NCI-H1930 (cell line): ENCODE measurements around the gene SUPT7L.
"Not testable (repeated sequence)": the region's sequence is repeated elsewhere in the genome, so short reads cannot be mapped to it uniquely, and the experiment has no call there.

Source experiments
- DNase-seq, 2 experiments: peaks; one replicate each; lab custom pipeline; 2025; lab: John Stamatoyannopoulos, UW

The SUPT7L gene

DNA sequence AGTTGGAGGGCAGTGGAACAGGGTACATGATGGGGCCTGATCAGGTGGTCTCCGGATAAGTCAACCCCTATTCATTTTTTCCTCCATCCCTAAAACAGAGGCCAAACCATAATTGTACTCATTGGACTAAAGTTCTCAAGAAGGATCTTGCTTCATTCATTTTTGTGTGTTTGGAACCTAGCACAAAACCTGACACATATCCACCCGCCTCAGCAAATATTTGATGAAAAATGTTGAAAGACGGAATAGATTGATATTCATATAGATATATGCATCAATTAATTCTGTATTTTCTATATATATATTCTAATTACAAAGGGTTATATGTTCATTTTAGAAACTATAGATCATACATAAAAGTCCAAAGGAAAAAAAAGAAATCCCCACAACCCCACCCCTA lies 22.2 kb upstream of the SUPT7L start:
- DNase-seq = no peak

DNA sequence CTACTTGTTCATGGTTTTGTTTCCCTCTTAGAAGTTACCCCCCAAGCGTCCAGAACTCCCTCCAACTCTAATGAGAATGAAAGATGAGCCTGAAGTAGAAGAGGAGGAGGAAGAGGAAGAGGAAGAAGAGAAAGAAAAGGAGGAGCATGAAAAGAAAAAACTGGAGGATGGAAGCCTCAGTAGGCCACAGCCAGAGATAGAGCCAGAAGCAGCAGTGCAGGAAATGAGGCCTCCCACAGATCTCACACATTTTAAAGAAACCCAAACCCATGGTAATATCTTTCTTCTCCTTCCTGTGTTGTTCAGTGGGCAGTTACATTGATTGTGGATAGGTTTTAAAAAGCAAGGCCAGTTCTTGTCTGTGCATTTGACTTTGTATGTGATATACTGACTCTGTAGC lies 21.6 kb upstream of the SUPT7L start:
- DNase-seq = not testable (repeated sequence)

DNA sequence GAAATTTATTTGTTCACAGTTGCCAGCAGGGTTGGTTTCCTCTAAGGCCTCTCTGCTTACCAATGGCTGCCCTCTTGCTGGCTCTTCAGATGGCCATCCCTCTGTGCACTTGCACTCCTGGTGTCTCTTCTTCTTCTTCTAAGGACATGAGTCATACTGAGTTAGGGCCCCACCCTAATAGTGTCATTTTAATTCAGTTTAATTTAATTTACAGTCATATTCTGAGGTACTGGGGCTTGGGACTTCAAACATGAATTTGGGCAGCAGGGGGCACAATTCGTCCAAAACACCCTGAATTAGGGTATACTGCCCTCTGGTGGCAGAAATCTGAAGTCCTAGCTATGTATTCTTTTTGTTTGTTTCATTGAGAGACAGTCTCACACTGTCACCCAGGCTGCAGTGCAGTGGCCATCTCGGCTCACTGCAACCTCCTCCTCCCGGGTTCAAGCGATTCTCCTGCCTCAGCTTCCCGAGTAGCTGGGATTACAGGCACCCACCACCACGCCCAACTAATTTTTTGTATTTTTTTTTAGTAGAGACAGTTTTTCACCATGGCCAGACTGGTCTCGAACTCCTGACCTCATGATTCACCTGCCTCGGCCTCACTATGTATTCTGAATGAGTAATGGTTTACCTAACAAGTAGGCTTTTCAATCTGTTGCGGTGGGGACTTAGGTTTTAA lies 20.1 kb upstream of the SUPT7L start:
- DNase-seq = peak; percentile 69 to 87

DNA sequence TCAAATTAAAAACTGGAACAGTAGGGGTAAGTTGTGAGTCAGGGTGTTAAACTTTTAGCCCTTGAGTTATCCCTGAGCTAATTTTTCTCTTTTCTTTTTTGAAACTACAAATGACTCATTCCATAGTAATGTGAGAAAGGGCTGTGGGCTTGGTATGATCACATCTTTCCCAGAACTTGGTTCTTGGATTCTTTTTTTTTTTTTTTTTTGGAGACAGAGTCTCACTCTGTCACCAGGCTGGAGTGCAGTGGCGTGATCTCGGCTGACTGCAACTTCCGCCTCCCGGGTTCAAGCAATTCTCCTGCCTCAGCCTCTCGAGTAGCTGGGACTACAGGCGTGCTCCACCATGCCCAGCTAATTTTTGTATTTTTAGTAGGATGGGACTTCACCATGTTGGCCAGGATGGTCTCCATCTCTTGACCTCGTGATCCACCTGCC lies 18.9 kb upstream of the SUPT7L start:
- not testable (repeated sequence) for DNase-seq

GRCh38 chr2:27681841-27682240 lies 18.4 kb upstream of the SUPT7L start:
- no peak for DNase-seq

DNA sequence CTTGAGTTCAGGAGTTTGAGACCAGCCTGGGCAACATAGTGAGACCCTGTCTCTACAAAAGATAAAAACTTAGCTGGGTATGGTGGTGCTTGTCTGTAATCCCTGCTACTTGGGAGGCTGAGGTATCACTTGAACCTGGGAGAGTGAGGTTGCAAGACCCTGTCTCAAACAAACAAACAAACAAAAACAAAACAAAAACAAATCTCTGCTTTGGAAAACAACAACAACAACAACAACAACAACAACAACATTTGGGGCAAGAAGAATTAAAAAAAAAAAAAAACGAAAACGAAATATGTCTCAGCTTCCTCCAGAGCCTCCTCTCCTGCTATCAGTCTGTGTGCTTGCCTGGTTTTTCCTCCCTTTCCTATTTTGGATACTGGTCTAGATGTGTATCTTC lies 17.2 kb upstream of the SUPT7L start:
- no peak for DNase-seq

GRCh38 chr2:27672723-27673486 lies 9.5 kb upstream of the SUPT7L start:
- DNase-seq = no peak

DNA sequence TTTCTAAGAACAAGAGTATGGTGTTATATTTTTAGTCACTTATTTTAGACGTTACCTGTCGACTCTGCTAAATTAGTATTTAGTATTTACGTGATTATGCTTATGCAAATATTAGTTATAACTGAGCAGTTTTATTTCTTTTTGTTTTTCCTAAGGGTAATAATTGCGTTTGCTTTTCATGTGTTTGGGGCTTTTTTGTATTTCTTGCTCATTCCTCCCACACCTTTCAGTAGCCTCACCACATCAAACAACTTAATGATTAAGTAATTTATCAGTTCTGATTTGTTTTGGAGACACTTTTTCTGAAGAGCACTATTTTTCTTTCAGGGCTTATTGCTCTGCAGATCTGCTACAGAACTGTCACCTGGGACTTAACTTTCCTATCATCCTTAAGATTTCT lies 7.8 kb upstream of the SUPT7L start:
- DNase-seq = no peak

- no peak for DNase-seq
Measured at GRCh38 chr2:27667446-27667845, 4.0 kb upstream of the SUPT7L start.

DNA sequence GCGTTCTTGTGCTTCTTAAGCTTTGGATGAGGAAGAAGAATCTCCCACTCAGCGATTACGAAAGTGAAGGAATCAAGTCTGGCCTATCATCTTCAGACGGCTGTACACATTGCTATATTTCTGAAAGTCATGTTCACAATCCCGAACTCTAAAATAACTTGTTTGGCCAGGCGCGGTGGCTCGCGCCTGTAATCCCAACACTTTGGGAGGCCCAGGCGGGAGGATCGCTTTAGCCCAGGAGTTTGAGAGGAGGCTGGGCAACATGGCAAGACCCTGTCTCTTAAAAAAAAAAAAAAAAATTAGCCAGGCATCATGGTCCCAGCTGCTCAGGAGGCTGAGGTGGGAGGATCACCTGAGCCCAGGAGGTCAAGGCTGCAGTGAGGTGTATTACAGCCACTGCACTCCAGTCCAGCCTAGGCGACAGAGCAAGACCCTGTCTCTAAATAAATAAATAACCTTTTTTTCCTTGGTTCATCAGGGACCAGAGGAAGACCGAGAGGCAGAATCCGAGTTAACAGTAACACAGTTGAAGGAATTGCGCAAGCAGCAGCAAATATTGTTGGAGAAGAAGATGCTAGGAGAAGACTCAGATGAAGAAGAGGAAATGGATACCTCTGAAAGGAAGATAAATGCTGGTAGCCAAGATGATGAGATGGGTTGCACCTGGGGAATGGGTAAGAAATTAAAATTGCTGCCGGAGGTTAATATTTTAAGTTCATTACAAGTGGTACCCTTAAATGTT lies 1.4 kb upstream of the SUPT7L start:
- DNase-seq = no peak

DNA sequence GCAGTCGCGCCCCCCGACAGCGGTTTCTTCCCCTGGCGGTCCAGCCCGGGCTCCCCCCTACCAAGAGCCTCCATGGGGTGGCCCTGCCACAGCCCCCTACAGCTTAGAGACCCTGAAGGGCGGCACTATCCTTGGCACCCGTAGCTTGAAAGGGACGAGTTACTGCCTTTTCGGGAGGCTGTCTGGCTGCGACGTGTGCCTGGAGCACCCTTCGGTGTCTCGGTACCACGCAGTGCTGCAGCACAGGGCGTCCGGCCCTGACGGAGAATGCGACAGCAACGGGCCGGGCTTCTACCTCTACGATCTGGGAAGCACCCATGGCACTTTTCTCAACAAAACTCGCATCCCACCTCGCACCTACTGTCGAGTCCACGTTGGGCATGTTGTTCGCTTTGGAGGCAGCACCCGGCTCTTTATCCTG lies 750 bp upstream of the SUPT7L start:
- DNase-seq = no peak

GRCh38 chr2:27661371-27661770 lies 2.0 kb downstream of the SUPT7L start:
- DNase-seq = no peak

DNA sequence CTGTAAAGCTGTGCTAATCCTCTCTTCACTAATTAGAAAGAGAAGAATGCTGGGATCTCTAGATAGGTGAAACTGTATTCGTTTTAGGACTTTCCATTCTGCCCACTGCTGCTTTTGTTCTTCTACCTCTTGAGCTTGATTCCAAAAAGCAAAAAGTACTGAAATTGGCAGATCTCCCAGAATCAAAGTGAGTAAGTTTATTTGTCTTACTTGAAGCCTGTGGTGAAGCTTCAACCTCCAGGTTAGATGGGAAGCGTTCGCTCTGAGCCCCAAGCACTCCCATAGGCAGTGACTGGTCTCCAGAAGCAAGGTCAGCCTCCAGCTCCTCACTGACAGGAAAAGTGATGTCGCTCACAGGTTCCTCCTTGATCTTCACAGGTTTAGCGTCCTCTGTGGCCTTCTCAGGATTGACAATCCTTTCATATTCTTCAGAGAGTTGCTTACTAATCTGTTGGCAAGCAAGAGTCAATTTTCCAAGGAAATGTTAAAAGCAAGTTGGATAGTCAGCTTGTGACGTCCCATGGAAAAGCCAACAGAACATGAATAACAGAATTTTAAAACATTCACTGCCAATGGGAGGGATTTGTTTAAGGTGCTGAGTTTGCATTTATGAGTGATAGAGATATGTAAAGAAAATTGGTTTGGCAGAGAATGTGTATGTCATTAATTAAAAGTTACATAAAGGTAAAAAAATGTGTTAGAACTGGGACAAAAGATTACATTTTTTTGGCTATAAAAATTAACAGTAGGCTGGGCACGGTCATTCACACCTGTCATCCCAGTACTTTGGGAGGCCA lies 8.1 kb downstream of the SUPT7L start:
- no peak for DNase-seq

GRCh38 chr2:27653397-27653796 lies 10.0 kb downstream of the SUPT7L start:
- no peak for DNase-seq

GRCh38 chr2:27652790-27653189 lies 10.6 kb downstream of the SUPT7L start:
- no peak for DNase-seq

DNA sequence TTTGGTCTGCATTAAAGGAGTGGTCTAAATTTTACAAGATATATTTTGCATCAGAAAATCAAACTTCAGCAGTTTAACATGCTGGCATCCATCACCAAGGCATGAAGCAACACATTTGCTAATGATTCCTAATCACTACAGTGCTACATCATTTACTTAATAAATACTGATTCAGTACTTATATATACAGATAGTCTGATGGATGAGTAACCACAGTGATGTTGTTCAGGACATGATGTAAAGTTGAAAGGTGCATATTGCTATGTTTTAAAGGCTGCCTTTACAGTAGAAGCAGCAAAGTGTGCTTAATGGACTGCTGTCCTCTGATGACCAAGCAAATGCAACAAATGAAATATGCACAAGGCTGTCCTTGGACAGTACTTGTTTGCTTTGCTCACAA lies 11.1 kb downstream of the SUPT7L start:
- DNase-seq = no peak

- DNase-seq = no peak
Measured at GRCh38 chr2:27651056-27651455, 12.4 kb downstream of the SUPT7L start.

DNA sequence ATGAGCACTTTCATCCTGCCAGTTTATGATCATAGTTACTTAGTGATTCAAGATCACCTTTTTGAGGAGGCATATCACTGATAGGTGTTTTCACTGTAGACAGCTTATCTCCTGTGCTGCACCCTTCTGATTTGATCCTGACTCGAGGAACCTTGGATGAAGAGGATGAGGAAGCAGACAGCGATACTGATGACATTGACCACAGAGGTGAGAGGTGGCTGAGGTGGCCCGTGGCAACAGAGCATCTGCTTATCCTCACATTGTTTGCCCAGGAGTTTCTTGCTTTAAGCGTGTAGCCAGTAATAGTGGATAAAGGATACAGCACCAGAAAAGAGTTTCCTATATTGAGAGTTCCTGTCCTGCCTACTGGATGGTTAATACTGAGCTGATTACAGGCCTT lies 15.7 kb downstream of the SUPT7L start:
- no peak for DNase-seq

DNA sequence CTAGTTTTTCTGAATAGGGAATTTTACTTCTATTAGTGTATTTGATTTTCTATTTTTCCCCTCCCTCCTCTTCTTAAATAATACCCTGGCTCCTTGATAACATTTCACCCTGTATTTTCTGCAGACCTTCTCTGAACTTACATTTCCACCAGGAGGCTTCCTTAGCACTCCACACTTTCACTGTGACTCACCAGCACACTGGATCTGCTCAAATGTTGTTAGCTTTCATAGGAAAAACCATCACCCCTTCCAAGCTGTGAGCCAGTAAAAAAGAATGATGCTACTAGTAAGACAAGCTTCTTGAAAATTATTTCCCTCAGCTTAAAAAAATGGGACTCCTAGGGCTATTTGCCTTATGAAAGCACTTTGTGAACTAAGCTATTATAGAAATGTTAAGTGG lies 16.1 kb downstream of the SUPT7L start:
- DNase-seq = no peak

DNA sequence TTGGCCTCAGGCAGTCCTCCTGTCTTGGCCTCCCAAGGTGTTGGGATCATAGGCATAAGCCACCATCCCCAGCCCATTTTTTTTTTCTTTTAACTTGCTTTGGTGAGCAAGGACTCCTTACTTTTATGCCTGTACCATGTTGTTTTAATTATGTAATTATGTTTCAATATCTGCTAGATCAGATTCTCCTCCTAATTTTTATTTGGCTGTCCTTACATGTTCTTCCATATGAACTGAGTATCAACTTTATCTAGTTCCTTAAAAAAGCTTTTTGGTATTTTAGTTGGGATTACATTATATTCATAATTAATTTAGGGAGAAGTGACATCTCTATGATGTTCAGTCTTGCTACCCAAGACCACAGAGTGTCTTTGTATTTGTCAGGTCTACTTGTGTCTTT lies 18.2 kb downstream of the SUPT7L start:
- DNase-seq = no peak

DNA sequence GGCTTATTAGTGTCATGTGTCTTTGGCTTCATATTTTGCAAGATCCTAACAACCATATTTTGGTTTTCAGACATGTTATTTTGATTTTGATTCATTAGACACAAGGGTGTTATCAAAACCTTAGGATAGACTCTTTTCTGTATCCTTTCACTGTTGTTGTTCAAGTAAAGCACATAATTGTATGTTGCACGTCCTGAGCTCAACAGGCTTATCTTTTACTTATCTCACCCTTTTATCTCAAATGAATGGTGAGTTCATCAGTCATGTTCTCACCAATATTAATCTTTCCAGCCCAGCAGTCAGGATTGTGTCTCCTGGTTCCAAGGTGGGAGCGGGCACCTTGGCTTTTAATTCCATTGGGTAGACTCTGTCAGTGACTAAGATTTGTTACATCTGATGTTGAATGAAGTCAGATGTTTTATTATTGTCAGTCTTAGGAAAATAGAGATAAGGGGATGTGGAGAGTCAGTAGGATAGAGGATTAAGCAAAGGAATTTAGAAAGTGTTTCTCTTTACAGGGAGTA lies 22.6 kb downstream of the SUPT7L start:
- no peak for DNase-seq

DNA sequence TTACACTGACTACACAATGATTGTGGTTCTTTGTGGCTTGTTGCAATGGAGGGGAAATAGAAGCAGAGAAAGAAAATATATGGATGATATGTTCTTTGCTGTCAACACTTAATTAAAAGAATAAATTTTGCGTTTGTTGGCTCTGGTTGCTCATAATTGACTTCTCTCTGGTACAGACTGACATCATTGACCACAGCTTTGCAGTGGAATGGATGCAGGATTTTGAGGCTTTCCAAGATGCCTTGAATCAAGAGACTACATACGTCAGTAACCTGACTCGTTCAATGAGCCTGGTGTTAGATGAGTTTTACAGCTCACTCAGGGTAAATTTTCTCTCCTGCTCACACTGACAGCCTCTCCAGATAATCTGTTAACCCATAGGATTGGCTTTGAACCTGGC lies 24.7 kb downstream of the SUPT7L start:
- no peak for DNase-seq
